Upper lobe of right lung (tissue), 1 donor: Measurements from ENCODE around the gene LRFN4. TPM values are rescaled to one million over a fixed set of nuclear protein-coding genes. Genes with fewer than 3 reads are reported as not detected.

Experiments
- ATAC-seq: fragments of 200-7000 bp; cut with Tn5 transposase; one replicate; pipeline ENCODE4 v1.9.1; 2020; ENCODE audit warnings: mild to moderate bottlenecking, moderate library complexity
- DNase-seq: peaks from one replicate; pipeline ENCODE4 v3.0.0-alpha.2; 2020
- H3K27ac ChIP-seq: fragments of 200-600 bp; one replicate; pipeline ENCODE4 v1.8.0; 2022
- H3K27me3 ChIP-seq: fragments of 200-600 bp; one replicate; pipeline ENCODE4 v1.8.0; 2022; ENCODE audit warnings: mild to moderate bottlenecking
- H3K36me3 ChIP-seq: fragments of 200-600 bp; one replicate; pipeline ENCODE4 v1.8.0; 2022
- H3K4me1 ChIP-seq: fragments of 200-600 bp; one replicate; pipeline ENCODE4 v1.8.0; 2022
- H3K4me3 ChIP-seq: fragments of 200-600 bp; one replicate; pipeline ENCODE4 v1.8.0; 2022; ENCODE audit warnings: mild to moderate bottlenecking
- H3K9me3 ChIP-seq: fragments of 200-600 bp; one replicate; pipeline ENCODE4 v1.8.0; 2022
- intact Hi-C: fragments of 100-400 bp; cut with DNase I; formaldehyde crosslinking; loops from one replicate; pipeline ENCODE4 v1.11.0; 2022
- total RNA-seq: library from RNA; stranded (reverse); fragmentation: NEBNext Ultra II Directional; extraction: Animal tissue kit (Norgen Biotek cat#: 25700); gene quantifications from one replicate; pipeline ENCODE4 v1.2.1, GENCODE V29; 2021
- TF ChIP-seq, protein P1 (sequence below): fragments of 200-600 bp; IDR thresholded peaks from one replicate; pipeline ENCODE4 v1.8.0; 2022; ENCODE audit warnings: antibody characterized with exemption
- donor health status: DM: no; HTN: yes; CAD: no; lungs with severe emphysema.

Gene LRFN4
- total RNA-seq, 1 donor from 2014 or later = 14.0 TPM

DNA sequence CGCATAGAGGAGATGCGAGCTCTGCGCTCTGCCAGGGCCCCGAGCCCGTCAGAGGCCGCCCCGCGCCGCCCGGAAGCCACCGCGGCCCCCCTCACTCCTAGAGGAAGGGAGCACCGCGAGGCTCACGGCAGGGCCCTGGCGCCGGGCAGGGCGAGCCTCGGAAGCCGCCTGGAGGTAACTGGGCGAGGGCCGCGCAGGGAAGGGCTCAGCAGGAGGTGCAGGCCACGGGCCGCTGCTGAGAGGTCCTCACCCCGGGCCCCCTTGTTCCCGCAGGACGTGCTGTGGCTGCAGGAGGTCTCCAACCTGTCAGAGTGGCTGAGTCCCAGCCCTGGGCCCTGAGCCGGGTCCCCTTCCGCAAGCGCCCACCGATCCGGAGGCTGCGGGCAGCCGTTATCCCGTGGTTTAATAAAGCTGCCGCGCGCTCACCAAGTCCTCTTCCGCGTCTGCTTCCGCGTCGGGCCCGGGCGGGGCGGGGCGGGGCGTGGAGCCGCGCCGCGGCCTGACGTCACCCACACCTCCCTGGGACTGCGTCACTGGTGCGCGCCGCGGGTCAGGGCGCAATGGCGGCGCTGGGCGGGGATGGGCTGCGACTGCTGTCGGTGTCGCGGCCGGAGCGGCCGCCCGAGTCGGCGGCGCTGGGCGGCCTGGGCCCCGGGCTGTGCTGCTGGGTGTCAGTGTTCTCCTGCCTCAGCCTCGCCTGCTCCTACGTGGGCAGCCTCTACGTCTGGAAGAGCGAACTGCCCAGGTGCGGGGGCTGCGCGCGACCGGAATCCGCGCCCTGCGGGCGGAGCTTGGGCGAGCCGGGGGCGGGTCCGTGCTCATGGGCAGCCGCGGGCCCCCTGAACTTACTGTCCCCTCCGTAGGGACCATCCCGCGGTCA, 13.7 kb upstream of the LRFN4 start, which contains the start of gene RCE1:
Gene RCE1 (plus strand): TSS at position 546 of the 880 bp plus-strand sequence. CDS start 15 bp downstream, at position 561.
- Histone ChIP-seq H3K27me3 (no peaks in the 10 kb centered on the region), H3K36me3 (peaks cover 26% of the 10 kb centered on the region), H3K4me1 (peaks cover 21% of the 10 kb centered on the region), H3K27ac (peak within 1 kb of the TSS; percentile 99), H3K4me3 (peak within 1 kb of the TSS; percentile 97), H3K9me3 (no peaks in the 10 kb centered on the region)
- ATAC-seq (peak; percentile 97), DNase-seq (peak; percentile 95)
- intact Hi-C loops = no loop called here
- TF ChIP-seq, protein P1, sequence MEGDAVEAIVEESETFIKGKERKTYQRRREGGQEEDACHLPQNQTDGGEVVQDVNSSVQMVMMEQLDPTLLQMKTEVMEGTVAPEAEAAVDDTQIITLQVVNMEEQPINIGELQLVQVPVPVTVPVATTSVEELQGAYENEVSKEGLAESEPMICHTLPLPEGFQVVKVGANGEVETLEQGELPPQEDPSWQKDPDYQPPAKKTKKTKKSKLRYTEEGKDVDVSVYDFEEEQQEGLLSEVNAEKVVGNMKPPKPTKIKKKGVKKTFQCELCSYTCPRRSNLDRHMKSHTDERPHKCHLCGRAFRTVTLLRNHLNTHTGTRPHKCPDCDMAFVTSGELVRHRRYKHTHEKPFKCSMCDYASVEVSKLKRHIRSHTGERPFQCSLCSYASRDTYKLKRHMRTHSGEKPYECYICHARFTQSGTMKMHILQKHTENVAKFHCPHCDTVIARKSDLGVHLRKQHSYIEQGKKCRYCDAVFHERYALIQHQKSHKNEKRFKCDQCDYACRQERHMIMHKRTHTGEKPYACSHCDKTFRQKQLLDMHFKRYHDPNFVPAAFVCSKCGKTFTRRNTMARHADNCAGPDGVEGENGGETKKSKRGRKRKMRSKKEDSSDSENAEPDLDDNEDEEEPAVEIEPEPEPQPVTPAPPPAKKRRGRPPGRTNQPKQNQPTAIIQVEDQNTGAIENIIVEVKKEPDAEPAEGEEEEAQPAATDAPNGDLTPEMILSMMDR = no peak

DNA sequence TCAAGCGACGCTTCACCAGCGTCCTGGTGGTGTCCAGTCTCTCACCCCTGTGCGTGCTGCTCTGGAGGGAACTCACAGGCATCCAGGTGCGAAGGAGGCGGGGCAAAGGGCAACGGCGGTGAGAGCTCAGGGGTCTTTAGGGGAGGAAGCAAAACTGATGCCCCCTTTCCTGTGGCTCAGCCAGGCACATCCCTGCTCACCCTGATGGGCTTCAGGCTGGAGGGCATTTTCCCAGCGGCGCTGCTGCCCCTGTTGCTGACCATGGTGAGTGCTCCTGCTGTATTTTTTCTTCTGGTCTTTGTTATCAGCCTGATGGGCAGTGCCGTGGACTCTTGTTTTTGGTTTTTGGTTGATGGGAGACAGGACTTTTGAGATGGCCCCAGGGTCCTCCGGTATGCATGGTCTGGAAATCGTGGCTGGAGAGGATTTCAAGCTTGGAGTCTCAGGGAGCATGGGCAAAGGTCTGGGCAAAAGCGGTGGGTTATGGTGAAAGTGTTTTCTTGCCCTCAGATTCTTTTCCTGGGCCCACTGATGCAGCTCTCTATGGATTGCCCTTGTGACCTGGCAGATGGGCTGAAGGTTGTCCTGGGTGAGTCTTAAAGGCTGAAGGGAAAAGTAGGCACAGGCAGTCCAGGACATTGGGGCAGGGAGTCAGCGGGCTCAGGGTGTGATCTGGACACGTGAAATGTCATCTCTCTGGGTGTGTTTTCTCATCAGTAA, 12.9 kb upstream of the LRFN4 start:
- ATAC-seq (no peak), DNase-seq (no peak)
- H3K4me3 ChIP-seq = peak overlapping the region; percentile 97
- H3K36me3 ChIP-seq = peaks cover 24% of the 10 kb centered on the region
- no peaks in the 10 kb centered on the region for H3K27me3 ChIP-seq
- H3K27ac ChIP-seq = peak overlapping the region; percentile 99
- TF ChIP-seq, protein P1 = no peak
- H3K4me1 ChIP-seq = peaks cover 21% of the 10 kb centered on the region
- intact Hi-C loops = no loop called here
- no peaks in the 10 kb centered on the region for H3K9me3 ChIP-seq

DNA sequence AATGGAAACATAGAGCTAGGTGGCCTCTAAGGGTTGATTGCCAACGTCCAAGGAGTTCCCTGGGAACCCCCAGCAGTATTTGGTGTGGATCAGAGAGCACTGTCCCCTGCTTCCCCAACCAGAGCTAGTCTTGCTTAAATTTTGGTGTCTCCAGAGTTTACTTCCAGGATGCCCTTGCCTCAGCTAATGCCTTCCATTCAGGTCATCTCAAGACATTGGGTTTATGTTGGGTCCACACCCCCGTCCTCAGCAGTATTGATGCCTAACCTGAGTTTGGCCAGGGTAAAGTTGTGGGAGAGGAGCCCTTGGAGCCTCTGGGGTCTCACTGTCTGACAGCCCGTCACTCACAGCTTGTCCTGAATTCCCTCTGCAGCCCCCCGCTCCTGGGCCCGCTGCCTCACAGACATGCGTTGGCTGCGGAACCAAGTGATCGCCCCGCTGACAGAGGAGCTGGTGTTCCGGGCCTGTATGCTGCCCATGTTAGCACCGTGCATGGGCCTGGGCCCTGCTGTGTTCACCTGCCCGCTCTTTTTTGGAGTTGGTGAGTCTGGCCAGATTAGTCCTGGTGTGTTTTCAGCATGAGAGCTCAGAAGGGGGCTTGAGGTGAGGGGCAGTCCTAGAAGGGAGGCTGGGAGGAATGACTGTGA, 12.2 kb upstream of the LRFN4 start:
- Histone ChIP-seq H3K4me1 (peaks cover 21% of the 10 kb centered on the region), H3K9me3 (no peaks in the 10 kb centered on the region), H3K27ac (no peak overlapping the region), H3K36me3 (peaks cover 24% of the 10 kb centered on the region), H3K27me3 (no peaks in the 10 kb centered on the region), H3K4me3 (peak overlapping the region; percentile 97)
- intact Hi-C loops = no loop called here
- ATAC-seq (no peak), DNase-seq (no peak)
- TF ChIP-seq, protein P1 = no peak

DNA sequence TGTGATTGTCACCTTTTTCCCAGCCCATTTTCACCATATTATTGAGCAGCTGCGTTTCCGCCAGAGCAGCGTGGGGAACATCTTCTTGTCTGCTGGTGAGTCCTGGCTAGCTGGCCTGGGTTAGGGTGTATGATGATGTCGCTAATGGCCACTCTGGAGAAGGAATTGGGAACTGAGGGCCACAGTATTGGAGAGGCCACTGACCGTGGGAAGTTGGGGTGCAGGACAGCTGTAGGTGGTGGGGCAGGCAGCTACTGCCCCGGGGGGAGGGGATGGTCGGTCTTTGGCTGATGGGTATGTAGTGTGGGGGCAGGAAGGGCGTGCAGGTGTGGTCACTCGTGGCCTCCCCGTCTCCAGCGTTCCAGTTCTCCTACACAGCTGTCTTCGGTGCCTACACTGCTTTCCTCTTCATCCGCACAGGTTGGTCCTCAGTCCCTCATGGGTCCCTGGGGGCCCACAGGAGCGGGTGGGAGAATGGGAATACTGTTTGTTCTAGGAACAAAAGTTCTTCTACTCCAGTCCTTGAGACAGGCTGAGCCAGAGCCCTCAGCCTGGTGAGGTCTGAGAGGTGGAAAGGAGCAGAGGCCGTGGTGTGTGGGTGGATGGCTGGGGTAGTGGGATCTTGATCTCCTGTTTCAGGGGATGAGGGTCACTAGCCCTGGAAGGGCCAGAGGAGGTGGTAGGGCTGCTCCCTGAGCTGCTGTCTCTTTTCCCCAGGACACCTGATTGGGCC, 11.6 kb upstream of the LRFN4 start:
- Histone ChIP-seq H3K4me3 (no peak overlapping the region), H3K27ac (no peak overlapping the region), H3K27me3 (no peaks in the 10 kb centered on the region), H3K36me3 (peaks cover 24% of the 10 kb centered on the region), H3K4me1 (peaks cover 21% of the 10 kb centered on the region), H3K9me3 (no peaks in the 10 kb centered on the region)
- TF ChIP-seq, protein P1 = no peak
- intact Hi-C loops = no loop called here
- DNase-seq (no peak), ATAC-seq (no peak)

DNA sequence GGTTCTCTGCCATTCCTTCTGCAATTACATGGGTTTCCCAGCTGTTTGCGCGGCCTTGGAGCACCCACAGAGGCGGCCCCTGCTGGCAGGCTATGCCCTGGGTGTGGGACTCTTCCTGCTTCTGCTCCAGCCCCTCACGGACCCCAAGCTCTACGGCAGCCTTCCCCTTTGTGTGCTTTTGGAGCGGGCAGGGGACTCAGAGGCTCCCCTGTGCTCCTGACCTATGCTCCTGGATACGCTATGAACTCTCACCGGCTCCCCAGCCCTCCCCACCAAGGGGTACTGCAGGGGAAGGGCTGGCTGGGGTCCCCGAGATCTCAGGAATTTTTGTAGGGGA, 11.0 kb upstream of the LRFN4 start:
- intact Hi-C loops = no loop called here
- ATAC-seq (no peak), DNase-seq (no peak)
- H3K27ac ChIP-seq = no peak overlapping the region
- H3K36me3 ChIP-seq = peaks cover 24% of the 10 kb centered on the region
- peaks cover 21% of the 10 kb centered on the region for H3K4me1 ChIP-seq
- no peaks in the 10 kb centered on the region for H3K27me3 ChIP-seq
- no peak overlapping the region for H3K4me3 ChIP-seq
- TF ChIP-seq, protein P1 = no peak
- H3K9me3 ChIP-seq = no peaks in the 10 kb centered on the region
